Testis (tissue), 3 donors: ENCODE data around the gene RAB7B. TPM values are rescaled to one million over a fixed set of nuclear protein-coding genes. Genes with fewer than 3 reads are reported as not detected.

Source experiments
- DNase-seq: peaks from one replicate; pipeline ENCODE4 v3.0.0-alpha.2; 2019
- H3K27ac ChIP-seq, 2 donors: fragments of 200-600 bp; sonication (generic); one replicate each; pipeline ENCODE4 v1.5.1; 2019
- H3K27me3 ChIP-seq: fragments of 200-600 bp; sonication (generic); one replicate; pipeline ENCODE4 v1.5.1; 2019
- H3K36me3 ChIP-seq: fragments of 200-600 bp; sonication (generic); one replicate; pipeline ENCODE4 v1.5.1; 2017; ENCODE audit warnings: low read depth; ENCODE audit errors: missing control alignments
- H3K4me1 ChIP-seq: fragments of 200-600 bp; sonication (generic); one replicate; pipeline ENCODE4 v1.5.1; 2019
- H3K4me3 ChIP-seq, 2 donors: fragments of 200-600 bp; sonication (generic); one replicate each; pipeline ENCODE4 v1.5.1; 2017 to 2019
- H3K9me3 ChIP-seq: fragments of 200-600 bp; sonication (generic); one replicate; pipeline ENCODE4 v1.5.1; 2017
- CTCF ChIP-seq, 3 experiments: fragments of 450-650 bp in 2 of 3; fragments of 200-600 bp in 1 of 3; sonication (generic) in 1 of 3; IDR thresholded peaks; one replicate each; pipeline ENCODE4 v1.5.1; 2016 to 2019; ENCODE audit warnings: antibody characterized with exemption in 3 of 3, mild to moderate bottlenecking in 2 of 3, moderate library complexity in 1 of 3
- POLR2A ChIP-seq: fragments of 450-650 bp; IDR thresholded peaks from one replicate; pipeline ENCODE4 v1.6.1; 2017; ENCODE audit warnings: antibody characterized with exemption, mild to moderate bottlenecking, moderate library complexity
- WGBS, 2 donors: methylation state at CpG; one replicate each; pipeline ENCODE4 v1.1.5; 2018; 5-methylcytosine and 5-hydroxymethylcytosine counted together
- intact Hi-C: fragments of 100-400 bp; cut with DNase I; formaldehyde crosslinking; loops from one replicate; pipeline ENCODE4 v1.15.1; 2023; ENCODE audit warnings: low total_unique reads
- polyA plus RNA-seq: library from polyadenylated mRNA; stranded (reverse); fragments of 350-450 nt; fragmentation: Illumina TruSeq; extraction: RNeasy Lipid Tissue Mini Kit (QIAGEN cat#74804); gene quantifications from one replicate; pipeline ENCODE4 v1.2.3, GENCODE V29; 2014; ENCODE audit warnings: low read depth, low replicate concordance; ENCODE audit not compliant: insufficient read depth
- total RNA-seq, 2 donors: library from RNA; depleted of rRNA; stranded (reverse); fragments of >200 nt; gene quantifications; one replicate each; pipeline ENCODE4 v1.2.3, GENCODE V29; 2016

RAB7B gene
- total and polyA plus RNA-seq, 3 donors from 2014 or later, result 1.7 to 8.4 (median 6.2) TPM

GRCh38 chr1:206006946-206007345, 3.8 kb upstream of the RAB7B start:
- Histone ChIP-seq H3K27me3 (no peaks in the 10 kb centered on the region), H3K4me1 (peaks cover 11% of the 10 kb centered on the region), H3K27ac (no peak overlapping the region), H3K4me3 (no peak overlapping the region), H3K36me3 (no peaks in the 10 kb centered on the region), H3K9me3 (no peaks in the 10 kb centered on the region)
- intact Hi-C loops, result no loop called here
- TF ChIP-seq CTCF (IDR thresholded peaks at IDR 0.05), result no peak
- no peak for TF ChIP-seq POLR2A
- WGBS, 2 donors, result 73 to 84% methylated on average over 3 to 4 of the region's 4 CpGs
- no peak for DNase-seq

GRCh38 chr1:206005778-206006180, 2.6 kb upstream of the RAB7B start:
- no peak for DNase-seq
- Histone ChIP-seq H3K36me3 (no peaks in the 10 kb centered on the region), H3K27ac (no peak overlapping the region), H3K27me3 (no peaks in the 10 kb centered on the region), H3K9me3 (no peaks in the 10 kb centered on the region), H3K4me1 (peaks cover 17% of the 10 kb centered on the region), H3K4me3 (no peak overlapping the region)
- 75 to 88% methylated on average over 8 of the region's 8 CpGs for WGBS, 2 donors
- intact Hi-C loops, result no loop called here
- TF ChIP-seq POLR2A, result no peak
- no peak for TF ChIP-seq CTCF (IDR thresholded peaks at IDR 0.05)

GRCh38 chr1:206005234-206005633, 2.0 kb upstream of the RAB7B start:
- no peaks in the 10 kb centered on the region for H3K36me3 ChIP-seq
- H3K27me3 ChIP-seq, result no peaks in the 10 kb centered on the region
- no peaks in the 10 kb centered on the region for H3K9me3 ChIP-seq
- intact Hi-C loops, result no loop called here
- peaks cover 17% of the 10 kb centered on the region for H3K4me1 ChIP-seq
- 86 to 93% methylated on average over 7 of the region's 7 CpGs for WGBS, 2 donors
- TF ChIP-seq POLR2A (no peak), CTCF (IDR thresholded peaks at IDR 0.05) (no peak)
- no peak for DNase-seq
- no peak overlapping the region for H3K27ac ChIP-seq
- no peak overlapping the region for H3K4me3 ChIP-seq

- WGBS, 2 donors, result 83% methylated on average over 12 of the region's 12 CpGs
- Histone ChIP-seq H3K4me3 (no peak overlapping the region), H3K36me3 (no peaks in the 10 kb centered on the region), H3K27ac (no peak overlapping the region), H3K27me3 (no peaks in the 10 kb centered on the region), H3K9me3 (no peaks in the 10 kb centered on the region), H3K4me1 (peaks cover 17% of the 10 kb centered on the region)
- TF ChIP-seq POLR2A (no peak), CTCF (IDR thresholded peaks at IDR 0.05) (no peak)
- intact Hi-C loops, result no loop called here
- no peak for DNase-seq
Measured at GRCh38 chr1:206004826-206005225, 1.6 kb upstream of the RAB7B start.
